Adrenal gland (tissue), 12 donors: Measurements from ENCODE around the gene KCTD2. TPM values are rescaled to one million over a fixed set of nuclear protein-coding genes. Genes with fewer than 3 reads are reported as not detected.
"Not testable (repeated sequence)": the region's sequence is repeated elsewhere in the genome, so short reads cannot be mapped to it uniquely, and the experiment has no call there.

Experiments
- DNase-seq, 7 donors: peaks; one replicate each; pipeline ENCODE4 v3.0.0-alpha.2; 2019 to 2020
- H3K27ac ChIP-seq, 5 donors: fragments of 200-600 bp; sonication (generic) in 4 of 5; 1 replicate in 3 of 5; 2 replicates in 2 of 5; pipeline versions ENCODE4 v1.5.1 to v1.8.0; 2016 to 2020; ENCODE audit warnings: mild to moderate bottlenecking in 1 of 5
- H3K27me3 ChIP-seq: fragments of 200-600 bp; 2 replicates; pipeline ENCODE4 v1.8.0; 2021
- H3K36me3 ChIP-seq, 2 donors: fragments of 200-600 bp; replicated peaks in 1 of 2; 1 replicate in 1 of 2; 2 replicates in 1 of 2; pipeline versions ENCODE4 v1.5.1 to v1.8.0; 2018 to 2022
- H3K4me1 ChIP-seq, 2 donors: fragments of 200-600 bp; replicated peaks in 1 of 2; 1 replicate in 1 of 2; 2 replicates in 1 of 2; pipeline versions ENCODE4 v1.5.1 to v1.8.0; 2018 to 2021
- H3K4me3 ChIP-seq, 4 donors: fragments of 200-600 bp; sonication (generic) in 3 of 4; one replicate each; pipeline ENCODE4 v1.5.1; 2016 to 2018
- H3K9me3 ChIP-seq, 3 donors: fragments of 200-600 bp; sonication (generic) in 1 of 3; replicated peaks in 1 of 3; 1 replicate in 2 of 3; 2 replicates in 1 of 3; pipeline versions ENCODE4 v1.5.1 to v1.8.0; 2016 to 2021
- POLR2A ChIP-seq, 2 donors: fragments of 450-650 bp; IDR thresholded peaks; one replicate each; pipeline ENCODE4 v1.6.1; 2017; ENCODE audit warnings: antibody characterized with exemption in 2 of 2, mild to moderate bottlenecking in 2 of 2, moderate library complexity in 1 of 2
- WGBS, 4 donors: extraction: QIAGEN DNeasy Blood & Tissue Kit in 2 of 4; methylation state at CpG; one replicate each; pipeline versions ENCODE4 v1.1.5 to v1.1.7; 2013 to 2017; 5-methylcytosine and 5-hydroxymethylcytosine counted together
- intact Hi-C, 2 donors: fragments of 100-400 bp; cut with DNase I; formaldehyde crosslinking; loops; one replicate each; pipeline versions ENCODE4 v1.14.1 to v1.15.0; 2022 to 2023
- polyA plus RNA-seq, 3 donors: library from polyadenylated mRNA; stranded (reverse); fragments of 200-250 nt in 2 of 3; fragments of 350-450 nt in 1 of 3; fragmentation: Illumina TruSeq in 1 of 3; extraction: RNeasy Lipid Tissue Mini Kit (QIAGEN cat#74804) in 1 of 3; gene quantifications; one replicate each; pipeline ENCODE4 v1.2.3, GENCODE V29; 2013 to 2014
- total RNA-seq, 9 donors: library from RNA; depleted of rRNA in 4 of 9; stranded (reverse); fragments of >200 nt in 4 of 9; fragments of 120-200 nt in 1 of 9; fragmentation: NEBNext Ultra II Directional in 1 of 9; extraction: Animal tissue kit (Norgen Biotek cat#: 25700) in 1 of 9; gene quantifications; one replicate each; pipeline versions ENCODE4 v1.1.0 to v1.2.4, GENCODE V29; 2013 to 2023
- TF ChIP-seq, protein P1 (sequence below), 6 experiments: fragments of 450-650 bp in 4 of 6; fragments of 200-600 bp in 2 of 6; sonication (generic) in 1 of 6; IDR thresholded peaks; 1 replicate in 5 of 6; 2 replicates in 1 of 6; pipeline versions ENCODE4 v1.5.1 to v1.8.0; 2016 to 2021; ENCODE audit warnings: antibody characterized with exemption in 6 of 6, mild to moderate bottlenecking in 2 of 6, moderate library complexity in 1 of 6
- donor health status: healthy with polysubstance abuse.
- donor health status: Bipolar disorder and iron deficiency.
- donor health status: DM: yes; HTN: yes; CAD: no.
- donor health status: DM: no; HTN: no; CAD: no.
- donor health status: DM: no; HTN: no; CAD: no.
- donor health status: DM: yes; HTN: yes; CAD: no.

The KCTD2 gene
- total and polyA plus RNA-seq, 12 donors = 20.6 to 52.4 (median 40.5) TPM

DNA sequence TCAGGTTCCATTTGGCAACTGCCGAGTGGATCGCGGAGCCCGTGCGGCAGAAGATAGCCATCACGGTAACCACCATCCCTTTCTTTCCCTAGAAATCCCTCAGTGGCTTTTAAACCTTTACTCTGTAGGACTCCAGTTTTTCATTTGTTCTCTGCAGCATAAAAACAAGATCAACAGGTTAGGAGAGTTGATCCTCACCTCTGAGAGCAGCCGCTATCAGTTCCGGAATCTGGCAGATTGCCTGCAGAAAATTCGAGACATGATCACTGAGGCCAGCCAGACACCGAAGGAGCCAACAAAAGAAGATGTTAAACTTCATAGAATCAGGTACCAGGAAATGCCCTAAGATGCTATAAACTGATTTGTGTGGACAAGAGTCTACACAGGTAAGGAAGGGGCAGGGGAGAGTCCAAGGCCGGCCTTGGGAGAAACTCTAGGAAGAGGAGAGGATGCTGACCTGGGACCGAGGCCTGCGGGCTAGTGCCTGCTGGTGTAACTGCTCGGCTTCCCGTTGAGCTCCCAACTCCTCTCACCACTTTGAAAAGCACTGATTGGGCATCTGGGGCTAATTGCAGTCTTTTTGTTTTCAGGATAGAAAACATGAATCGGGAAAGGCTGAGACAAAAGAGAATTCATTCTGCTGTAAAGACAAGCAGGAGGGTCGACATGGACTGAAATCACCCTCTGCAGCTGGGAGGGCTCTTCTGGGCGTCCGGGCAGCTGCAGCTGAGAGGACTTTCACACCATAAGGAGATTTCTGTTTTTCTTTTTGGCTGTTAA lies 26.5 kb upstream of the KCTD2 start:
- peaks cover 0 to 28% of the 10 kb centered on the region in 2 donors for H3K36me3 ChIP-seq
- H3K27ac ChIP-seq = no peak overlapping the region

DNA sequence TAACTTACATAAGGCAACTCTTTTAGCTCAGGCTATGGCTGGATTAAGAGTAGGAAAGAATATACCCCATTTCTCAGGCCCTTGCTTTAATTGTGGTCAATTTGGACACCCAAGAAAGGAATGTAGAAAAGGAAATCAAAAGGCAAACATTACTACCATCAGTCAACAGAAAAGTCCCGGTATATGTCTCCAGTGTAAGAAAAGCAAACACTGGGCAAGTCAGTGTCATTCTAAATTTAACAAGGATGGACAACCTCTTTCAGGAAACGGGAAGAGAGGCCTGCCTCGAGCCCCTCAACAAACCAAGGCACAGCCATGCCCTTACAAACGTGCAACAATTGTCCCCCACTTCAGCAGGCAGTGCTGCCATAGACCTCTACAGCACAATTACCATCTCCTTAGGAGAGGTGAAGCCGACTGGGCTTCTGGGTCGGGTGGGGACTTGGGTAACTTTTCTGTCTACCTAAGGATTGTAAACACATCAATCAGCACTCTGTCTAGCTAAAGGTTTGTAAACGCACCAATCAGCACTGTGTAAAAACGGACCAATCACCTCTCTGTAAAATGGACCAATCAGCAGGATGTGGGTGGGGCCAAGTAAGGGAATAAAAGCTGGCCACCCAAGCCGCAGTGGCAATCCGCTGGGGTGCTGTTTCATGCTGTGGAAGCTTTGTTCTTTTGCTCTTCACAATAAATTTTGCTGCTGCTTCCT lies 22.2 kb upstream of the KCTD2 start:
- intact Hi-C loops = no loop called here

More for the DNA sequence above, 26.5 kb upstream of the KCTD2 start:
- DNase-seq = no peak
- no peak overlapping the region for H3K4me3 ChIP-seq
- H3K27me3 ChIP-seq = no peaks in the 10 kb centered on the region
- H3K9me3 ChIP-seq = no peaks in the 10 kb centered on the region
- TF ChIP-seq POLR2A (IDR thresholded peaks at IDR 0.05) = no peak
- TF ChIP-seq, protein P1, sequence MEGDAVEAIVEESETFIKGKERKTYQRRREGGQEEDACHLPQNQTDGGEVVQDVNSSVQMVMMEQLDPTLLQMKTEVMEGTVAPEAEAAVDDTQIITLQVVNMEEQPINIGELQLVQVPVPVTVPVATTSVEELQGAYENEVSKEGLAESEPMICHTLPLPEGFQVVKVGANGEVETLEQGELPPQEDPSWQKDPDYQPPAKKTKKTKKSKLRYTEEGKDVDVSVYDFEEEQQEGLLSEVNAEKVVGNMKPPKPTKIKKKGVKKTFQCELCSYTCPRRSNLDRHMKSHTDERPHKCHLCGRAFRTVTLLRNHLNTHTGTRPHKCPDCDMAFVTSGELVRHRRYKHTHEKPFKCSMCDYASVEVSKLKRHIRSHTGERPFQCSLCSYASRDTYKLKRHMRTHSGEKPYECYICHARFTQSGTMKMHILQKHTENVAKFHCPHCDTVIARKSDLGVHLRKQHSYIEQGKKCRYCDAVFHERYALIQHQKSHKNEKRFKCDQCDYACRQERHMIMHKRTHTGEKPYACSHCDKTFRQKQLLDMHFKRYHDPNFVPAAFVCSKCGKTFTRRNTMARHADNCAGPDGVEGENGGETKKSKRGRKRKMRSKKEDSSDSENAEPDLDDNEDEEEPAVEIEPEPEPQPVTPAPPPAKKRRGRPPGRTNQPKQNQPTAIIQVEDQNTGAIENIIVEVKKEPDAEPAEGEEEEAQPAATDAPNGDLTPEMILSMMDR (IDR thresholded peaks at IDR 0.05) = no peak
- intact Hi-C loops = no loop called here
- WGBS, 4 donors = 90 to 93% (median 91%) methylated on average over 19 of the region's 19 CpGs
- H3K4me1 ChIP-seq = no peaks in the 10 kb centered on the region

DNA sequence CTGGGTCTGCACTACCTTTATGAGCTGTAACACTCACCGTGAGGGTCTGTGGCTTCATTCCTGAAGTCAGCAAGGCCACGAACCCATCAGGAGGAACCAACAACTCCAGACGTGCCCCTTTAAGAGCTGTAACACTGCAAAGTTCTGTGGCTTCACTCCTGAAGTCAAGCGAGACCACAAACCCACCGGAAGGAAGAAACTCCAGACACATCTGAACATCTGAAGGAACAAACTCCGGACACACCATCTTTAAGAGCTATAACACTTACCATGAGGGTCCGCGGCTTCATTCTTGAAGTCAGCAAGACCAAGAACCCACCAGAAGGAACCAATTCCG lies 21.7 kb upstream of the KCTD2 start:
- intact Hi-C loops, DNase-seq, H3K4me1 ChIP-seq, H3K27me3 ChIP-seq, H3K27ac ChIP-seq, H3K9me3 ChIP-seq, H3K4me3 ChIP-seq: not testable (repeated sequence)
- WGBS, 4 donors = 80 to 92% (median 82%) methylated on average over 9 of the region's 9 CpGs
- H3K36me3 ChIP-seq = peaks cover 0 to 22% of the 10 kb centered on the region in 2 donors

More for the DNA sequence above, 22.2 kb upstream of the KCTD2 start:
- no peak overlapping the region for H3K4me3 ChIP-seq
- H3K9me3 ChIP-seq = no peaks in the 10 kb centered on the region
- DNase-seq = no peak
- no peak for TF ChIP-seq POLR2A (IDR thresholded peaks at IDR 0.05)
- TF ChIP-seq, protein P1 (IDR thresholded peaks at IDR 0.05) = no peak
- H3K27ac ChIP-seq = no peak overlapping the region
- no peaks in the 10 kb centered on the region for H3K27me3 ChIP-seq
- no peaks in the 10 kb centered on the region for H3K4me1 ChIP-seq
- H3K36me3 ChIP-seq = peaks cover 0 to 25% of the 10 kb centered on the region in 2 donors
- 84 to 89% (median 87%) methylated on average over 10 of the region's 10 CpGs for WGBS, 4 donors

DNA sequence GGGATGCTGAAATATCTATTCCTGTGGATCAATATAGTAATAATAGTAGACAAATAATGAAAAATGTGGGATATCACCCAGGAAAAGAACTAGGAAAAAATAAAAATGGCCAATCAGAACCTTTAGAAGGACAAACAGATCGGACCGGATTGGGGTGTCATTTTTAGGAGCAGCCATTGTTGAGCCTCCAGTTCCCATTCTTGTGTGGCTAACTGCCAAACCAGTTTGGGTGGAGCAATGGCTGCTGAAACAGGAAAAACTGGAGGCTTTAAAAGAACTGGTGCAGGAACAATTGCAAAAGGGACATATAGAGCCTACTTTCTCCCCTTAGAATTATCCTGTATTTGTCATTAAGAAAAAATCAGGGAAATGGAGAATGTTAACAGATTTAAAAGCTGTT lies 20.4 kb upstream of the KCTD2 start:
- H3K36me3 ChIP-seq, H3K27ac ChIP-seq, H3K4me1 ChIP-seq, H3K4me3 ChIP-seq, DNase-seq, H3K9me3 ChIP-seq, H3K27me3 ChIP-seq, intact Hi-C loops: not testable (repeated sequence)
- 67 to 83% (median 70%) methylated on average over 2 of the region's 2 CpGs for WGBS, 4 donors

DNA sequence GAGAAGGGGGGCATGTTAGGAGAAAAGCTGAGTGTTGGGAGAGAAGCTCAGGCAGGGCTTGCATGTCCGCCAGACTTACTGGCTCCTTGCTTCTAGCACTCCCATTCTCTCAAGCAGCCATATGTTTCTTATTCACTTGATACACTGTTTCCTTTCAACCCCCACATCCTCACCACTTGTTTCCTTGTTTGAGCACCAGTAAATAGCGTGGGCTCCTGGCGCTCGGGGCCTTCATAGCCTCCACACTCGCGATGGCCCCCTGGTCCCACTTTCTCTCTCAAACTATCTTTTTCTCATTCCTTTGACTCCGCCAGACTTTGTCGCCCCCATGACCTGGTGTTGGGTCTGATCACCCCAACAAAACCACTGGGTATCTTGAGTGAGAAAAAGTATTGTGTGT lies 16.9 kb upstream of the KCTD2 start:
- DNase-seq = no peak
- Histone ChIP-seq H3K4me1 (peaks cover 23 to 26% of the 10 kb centered on the region in 2 donors), H3K27me3 (no peaks in the 10 kb centered on the region), H3K4me3 (no peak overlapping the region), H3K9me3 (no peaks in the 10 kb centered on the region), H3K27ac (no peak overlapping the region), H3K36me3 (no peaks in the 10 kb centered on the region)
- 73 to 95% (median 88%) methylated on average over 8 of the region's 8 CpGs for WGBS, 4 donors
- no peak for TF ChIP-seq POLR2A (IDR thresholded peaks at IDR 0.05)
- TF ChIP-seq, protein P1 (IDR thresholded peaks at IDR 0.05) = no peak
- intact Hi-C loops = loop anchor here in 1 of 2 donors (10.0 kb wide), 1 partner anchor 55 kb away; the partner anchor contains the start of gene HID1
